HG03045 (cell line): ENCODE measurements around the gene DLG5.

ENCODE experiments used
- ATAC-seq: cut with Tn5 transposase; IDR thresholded peaks from one replicate; pipeline ENCODE4 v1.9.1; 2021; ENCODE audit warnings: mild to moderate bottlenecking, moderate library complexity; ENCODE audit not compliant: unreplicated experiment

The DLG5 gene

GRCh38 chr10:77799352-77799751 is 127.2 kb downstream of the DLG5 start:
- ATAC-seq, result no peak

DNA sequence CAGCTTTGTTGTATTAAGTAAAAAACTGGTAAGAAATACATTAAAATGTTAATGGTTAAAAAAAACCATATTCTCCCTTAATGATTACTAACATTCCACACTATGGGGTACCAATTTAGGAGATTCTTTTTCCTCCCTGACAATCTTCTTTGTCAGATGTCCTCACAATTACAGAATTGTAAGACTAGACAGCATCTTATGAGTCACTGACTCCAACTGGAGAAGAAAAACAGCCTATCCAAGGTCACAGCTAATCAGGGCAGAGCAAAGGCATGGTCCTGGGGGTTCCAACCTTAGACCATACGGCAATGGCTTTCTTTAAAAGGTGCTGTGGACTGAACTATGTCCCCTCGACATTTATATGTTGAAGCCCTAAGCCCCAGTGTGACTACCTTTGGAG is 127.6 kb downstream of the DLG5 start:
- no peak for ATAC-seq

DNA sequence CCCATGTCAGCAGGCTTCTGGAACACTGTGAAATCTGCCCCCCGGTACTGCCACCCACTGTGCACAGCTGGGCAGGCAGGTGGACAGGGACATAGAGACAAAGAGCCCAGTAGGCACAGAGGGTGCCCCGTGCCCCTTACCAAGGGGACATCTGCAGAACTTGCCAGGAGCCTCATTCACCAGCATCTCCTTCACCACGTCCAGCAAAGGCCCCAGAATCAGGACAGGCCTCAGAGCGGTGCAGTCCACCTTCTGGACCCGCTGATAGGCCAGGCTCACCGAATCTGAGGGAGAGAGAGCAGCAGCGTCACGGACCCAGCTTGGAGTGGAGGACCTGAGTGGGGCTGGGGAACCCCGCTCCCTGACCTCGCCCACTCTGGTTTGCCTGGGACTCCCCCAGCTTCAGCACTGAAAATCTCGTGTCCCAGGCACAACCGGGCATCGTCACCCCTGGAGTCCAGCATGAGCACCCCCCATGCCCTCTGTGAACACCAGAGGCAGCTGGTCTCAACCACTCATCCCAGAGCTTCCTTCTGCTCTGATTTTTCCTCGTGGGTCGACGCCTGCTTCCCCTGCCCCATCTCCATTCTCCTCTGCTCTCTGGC is 130.1 kb downstream of the DLG5 start:
- no peak for ATAC-seq

DNA sequence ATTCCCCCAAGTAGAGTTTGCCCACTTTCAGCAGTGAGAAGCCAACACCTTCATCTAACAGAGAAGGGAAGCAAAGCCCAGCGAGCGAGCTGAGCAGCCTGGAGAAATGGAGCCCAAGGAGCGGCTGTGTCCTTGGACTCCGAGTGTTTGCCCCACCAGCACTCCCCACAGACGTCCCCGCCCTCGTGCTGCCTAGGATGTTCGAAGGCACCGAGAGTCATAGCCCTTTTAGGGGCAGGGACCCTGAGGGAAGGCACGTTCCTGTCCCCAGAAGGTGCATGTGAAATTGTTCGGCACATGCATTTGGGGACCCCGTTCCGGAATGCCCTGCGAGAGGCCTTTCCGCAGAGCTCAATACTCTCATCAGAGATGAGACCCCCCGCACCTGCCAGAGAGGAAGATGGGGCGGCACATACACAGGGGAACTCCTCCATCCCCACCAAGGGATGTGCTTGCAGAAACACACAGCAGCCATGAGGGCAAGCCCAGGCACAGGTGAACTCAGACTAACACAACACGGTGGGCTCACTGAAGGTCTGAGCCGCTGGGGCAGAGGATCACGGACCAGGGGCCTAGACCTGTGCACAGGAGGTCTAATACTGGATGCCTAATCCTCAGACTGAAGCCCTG is 131.0 kb downstream of the DLG5 start:
- ATAC-seq, result no peak

GRCh38 chr10:77794256-77795142 is 132.1 kb downstream of the DLG5 start:
- no peak for ATAC-seq

DNA sequence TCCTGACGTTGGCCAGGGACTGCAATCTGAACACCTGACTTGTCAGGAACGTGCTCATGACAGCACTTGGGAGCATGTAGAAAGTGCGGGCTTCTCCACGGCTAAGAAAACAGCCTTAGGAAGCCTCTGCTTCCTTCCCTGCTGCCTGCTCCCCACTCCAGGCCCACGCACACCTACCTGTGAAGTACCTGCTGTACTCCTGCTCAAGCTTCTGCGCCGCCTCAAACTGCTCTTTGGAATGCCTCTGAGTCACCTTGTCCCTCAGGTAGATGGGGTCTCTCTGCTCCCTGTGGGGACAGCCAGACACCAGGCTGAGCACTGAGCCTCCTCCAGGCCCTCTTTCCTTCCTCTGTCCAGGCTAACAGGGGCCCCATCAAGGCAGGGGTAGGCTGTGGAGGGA is 132.7 kb downstream of the DLG5 start:
- ATAC-seq, result no peak

DNA sequence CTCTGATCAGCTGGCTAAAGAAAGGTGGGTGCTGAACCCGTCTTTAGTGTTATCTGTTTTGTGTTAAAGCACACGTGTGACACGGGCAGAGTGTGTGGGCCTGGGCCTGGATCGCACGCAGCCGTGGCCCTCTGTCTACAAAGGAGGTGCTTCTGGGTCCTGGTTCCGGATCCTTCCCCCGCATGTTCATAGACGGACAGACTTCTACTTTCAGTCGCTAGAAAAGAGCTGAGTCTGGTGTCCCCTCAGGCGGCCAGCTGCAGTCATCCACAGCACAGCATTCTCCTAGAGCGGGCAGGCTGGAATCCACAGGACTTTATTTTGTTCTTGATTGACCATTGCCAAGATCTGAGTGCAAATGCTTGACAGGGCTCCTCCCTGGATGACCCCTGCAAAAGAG is 134.4 kb downstream of the DLG5 start:
- ATAC-seq, result no peak

- ATAC-seq, result no peak
These were observed 135.0 kb downstream of the DLG5 start for GRCh38 chr10:77791506-77791905.

DNA sequence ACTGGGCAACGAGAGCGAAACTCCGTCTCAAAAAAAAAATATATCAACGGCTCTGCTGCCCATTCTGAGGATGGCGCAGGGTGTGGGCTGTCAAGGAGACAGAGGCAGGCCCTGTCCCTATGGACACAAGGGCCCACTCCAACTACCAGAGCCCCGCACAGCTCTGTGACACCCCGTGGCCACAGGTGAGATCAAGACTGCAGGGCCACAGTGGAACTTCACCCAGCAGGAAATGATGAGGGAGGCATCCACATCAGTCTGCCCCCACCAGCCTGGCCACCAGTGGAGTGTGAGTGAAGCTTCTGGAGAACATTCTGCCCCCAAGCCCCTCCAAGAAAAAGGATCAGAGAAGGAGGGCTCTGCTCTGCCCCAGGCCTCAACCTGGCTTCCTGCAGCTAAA is 136.7 kb downstream of the DLG5 start:
- ATAC-seq, result no peak

DNA sequence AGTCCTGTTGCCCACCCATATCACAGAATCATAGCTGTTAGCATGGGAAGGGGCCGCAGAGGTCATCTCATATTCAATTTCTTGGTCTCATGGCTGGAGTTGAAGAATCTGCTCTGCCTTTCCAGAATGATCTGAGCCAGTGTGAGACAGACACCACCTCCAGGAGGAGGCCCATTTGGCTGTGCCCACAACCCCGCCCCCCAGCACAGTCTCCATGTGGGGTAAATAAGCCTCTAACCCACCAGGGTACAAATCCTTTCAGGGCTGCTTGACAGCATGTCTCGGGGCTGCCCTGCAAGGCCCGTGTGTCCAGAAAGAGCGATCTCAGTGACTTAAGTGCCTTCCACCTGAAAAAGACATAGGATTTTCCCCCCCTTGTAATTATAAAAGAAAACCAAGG is 137.5 kb downstream of the DLG5 start:
- ATAC-seq, result no peak

DNA sequence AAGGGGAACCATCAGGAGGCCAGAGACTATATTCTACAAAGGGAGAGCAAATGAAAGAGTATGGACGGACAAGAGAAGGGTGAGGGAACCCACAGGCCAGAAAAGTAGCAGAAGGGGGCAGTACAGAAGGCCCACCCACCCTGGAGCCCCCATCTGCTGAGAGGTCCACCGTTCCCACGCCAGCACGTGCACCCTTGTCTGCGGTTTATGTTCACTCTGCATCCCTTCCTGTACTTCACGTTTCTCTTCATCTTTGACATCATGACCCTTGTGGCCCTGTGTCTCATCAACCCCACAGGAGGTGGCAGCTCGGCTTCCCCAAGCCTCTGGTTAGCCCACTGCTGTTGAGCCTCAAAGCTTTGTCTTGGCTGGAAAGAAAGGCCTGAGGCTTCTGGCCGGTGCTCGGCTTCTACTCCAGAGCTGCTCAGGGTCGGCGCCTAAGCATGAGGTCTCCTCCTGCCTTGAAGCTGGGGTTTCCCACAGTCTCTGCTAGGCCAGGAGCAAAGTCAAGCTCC is 138.0 kb downstream of the DLG5 start:
- no peak for ATAC-seq

GRCh38 chr10:77787440-77787839 is 139.1 kb downstream of the DLG5 start:
- no peak for ATAC-seq

- no peak for ATAC-seq
These were observed 141.7 kb downstream of the DLG5 start for GRCh38 chr10:77784856-77785255.

DNA sequence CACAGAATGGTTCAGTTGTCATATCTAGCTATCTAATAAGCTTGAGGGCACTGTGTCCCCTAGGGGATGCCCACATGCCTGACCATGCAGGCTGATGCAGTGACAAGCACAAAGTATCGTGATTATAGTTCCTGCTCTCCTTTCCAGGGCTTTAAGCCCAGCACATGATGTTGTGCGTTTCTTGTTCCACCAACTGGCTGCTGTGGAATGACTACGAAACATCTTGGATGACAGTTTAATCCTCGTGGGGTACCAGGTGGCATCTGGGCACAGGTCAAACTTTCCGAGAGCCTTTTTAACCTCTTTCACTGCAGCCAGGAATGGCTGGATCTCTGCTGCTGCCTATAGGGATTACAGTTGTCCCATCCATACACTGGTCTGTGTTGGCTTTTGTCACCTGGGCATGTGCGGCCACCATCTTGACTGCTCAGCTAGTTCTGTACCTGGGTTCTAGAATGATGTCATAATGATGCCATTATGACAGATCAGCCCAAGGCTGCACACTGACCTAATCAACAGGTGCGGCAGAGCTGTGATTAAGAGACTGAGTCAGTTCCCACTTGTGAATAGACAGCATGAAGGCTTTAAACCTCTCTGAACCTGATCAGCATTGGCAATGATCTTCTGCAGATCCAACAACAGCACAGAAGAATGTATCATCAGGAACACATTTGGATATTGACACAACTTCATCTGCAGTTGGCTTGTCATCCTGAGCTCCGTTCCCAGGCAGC is 144.1 kb downstream of the DLG5 start:
- no peak for ATAC-seq

DNA sequence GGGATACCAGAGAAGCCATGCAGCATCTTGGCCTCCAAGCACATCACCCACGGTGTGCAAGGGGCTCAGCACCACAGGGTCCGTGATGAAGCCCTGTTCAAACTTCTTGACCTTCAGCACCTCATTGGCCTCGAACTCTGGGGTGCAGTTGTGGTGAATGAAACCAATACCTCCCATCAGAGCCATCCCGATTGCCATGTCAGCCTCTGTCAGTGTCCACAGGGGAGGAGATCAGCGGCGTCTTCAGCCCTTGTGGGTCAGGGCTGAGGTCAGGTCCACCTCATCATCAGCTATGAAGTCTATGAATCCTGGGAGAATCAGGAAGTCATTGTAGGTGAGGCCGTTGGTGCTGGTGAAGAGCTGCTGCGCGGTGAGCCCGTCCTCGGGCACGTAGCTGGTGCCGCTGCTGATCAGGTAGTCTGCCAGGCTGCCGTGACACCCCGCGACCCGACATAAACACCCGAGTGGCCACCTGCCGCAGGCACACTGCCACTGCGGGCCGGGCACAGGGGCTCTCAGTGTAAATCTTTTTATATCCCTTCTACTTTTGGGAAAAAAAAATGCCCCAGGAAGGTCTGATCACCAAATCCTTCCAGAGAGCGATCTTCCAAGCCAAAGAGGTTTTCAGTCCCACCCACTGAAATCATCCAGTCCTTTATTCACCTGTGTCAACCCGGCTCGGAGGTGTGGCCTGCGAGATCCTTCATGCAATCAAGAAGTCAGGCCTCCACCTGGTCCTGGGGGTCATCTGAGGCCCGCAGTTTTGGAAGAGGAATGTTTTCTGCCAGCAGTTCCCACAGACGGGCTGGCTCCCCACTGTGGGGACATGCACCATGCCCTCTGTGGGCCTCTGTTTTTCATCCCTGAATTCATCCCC is 144.9 kb downstream of the DLG5 start:
- no peak for ATAC-seq

DNA sequence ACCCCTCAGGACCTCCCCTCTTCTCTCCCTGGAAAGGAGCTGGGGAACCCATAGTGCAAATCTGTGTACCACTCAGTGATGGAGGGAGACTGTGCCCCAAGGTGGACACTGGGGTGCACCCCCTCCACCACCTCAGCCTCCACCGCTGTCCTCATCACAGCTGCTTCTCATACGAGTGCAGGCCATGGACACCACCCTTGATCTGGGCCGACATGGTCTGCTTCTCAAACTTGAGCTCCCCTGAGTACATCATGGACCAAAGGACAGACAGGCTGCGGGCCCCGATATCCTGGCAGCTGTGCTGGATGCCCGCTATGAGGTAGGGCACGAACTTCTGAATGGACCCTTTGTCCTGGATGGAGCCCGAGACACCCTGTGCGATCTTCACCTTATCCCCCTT is 146.4 kb downstream of the DLG5 start:
- no peak for ATAC-seq

GRCh38 chr10:77776487-77776886 is 150.1 kb downstream of the DLG5 start:
- no peak for ATAC-seq

DNA sequence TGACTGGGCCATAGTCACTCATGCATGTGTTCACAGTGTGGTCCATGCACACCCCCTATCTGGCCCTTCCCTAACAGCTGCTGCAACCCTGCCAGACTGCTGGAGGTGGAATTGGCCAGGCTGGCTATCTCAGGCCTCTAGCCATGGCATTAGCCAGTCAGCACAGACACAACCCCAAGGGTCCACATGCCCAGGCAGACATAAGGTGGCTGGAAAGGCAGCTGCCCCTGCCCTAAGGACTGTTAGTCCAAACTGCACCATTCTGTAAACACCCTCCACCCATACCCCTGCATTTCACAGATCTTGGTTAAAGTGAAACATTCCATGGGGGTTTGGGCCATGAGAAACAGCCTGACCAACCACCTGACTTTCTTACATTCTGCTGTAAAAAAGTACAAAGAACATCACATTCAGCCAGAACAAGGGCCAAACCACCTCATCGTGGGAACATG is 151.6 kb downstream of the DLG5 start:
- ATAC-seq, result no peak

DNA sequence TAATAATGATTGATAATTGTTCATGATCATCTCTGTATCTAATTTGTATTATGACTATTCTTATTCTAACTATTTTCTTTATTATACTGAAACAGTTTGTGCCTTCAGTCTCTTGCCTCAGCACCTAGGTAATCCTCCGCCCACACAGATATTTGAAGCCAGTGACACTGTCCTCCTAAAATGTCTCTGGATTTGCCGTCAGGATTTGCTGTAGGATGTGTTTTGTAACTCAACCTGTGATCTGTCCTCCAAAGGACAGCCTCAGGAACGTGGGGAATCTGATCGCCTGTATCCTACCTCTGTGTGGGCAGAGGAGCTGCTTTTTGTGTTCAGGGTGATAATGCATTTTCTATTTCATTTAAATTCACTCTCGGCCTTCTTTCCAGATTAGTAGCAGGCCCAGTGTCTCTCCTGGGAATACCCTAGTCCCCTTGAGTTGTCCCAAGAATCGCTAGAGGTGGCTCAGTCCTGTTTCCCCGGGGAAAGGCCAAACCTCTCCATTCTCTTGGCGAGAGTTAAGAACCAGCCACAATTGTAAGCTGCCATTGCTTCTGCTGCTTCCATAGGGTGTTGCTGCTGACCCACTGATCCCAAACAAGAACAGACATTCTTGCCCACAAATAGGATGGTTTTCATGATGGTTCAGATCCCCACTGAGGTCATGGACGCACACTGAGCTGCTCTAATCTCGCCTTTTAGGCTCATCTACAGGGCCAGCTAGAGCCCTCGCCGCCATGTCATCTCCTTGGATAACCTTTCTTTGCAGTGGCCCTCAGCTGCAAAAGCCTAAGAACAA is 152.7 kb downstream of the DLG5 start:
- no peak for ATAC-seq
